GM18511 (cell line): ENCODE results near the gene THAP4.

ENCODE experiments used
- ATAC-seq: cut with Tn5 transposase; IDR thresholded peaks from one replicate; pipeline ENCODE4 v1.9.1; 2021; ENCODE audit warnings: mild to moderate bottlenecking, moderate library complexity; ENCODE audit not compliant: unreplicated experiment

The THAP4 gene, protein sequence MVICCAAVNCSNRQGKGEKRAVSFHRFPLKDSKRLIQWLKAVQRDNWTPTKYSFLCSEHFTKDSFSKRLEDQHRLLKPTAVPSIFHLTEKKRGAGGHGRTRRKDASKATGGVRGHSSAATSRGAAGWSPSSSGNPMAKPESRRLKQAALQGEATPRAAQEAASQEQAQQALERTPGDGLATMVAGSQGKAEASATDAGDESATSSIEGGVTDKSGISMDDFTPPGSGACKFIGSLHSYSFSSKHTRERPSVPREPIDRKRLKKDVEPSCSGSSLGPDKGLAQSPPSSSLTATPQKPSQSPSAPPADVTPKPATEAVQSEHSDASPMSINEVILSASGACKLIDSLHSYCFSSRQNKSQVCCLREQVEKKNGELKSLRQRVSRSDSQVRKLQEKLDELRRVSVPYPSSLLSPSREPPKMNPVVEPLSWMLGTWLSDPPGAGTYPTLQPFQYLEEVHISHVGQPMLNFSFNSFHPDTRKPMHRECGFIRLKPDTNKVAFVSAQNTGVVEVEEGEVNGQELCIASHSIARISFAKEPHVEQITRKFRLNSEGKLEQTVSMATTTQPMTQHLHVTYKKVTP

DNA sequence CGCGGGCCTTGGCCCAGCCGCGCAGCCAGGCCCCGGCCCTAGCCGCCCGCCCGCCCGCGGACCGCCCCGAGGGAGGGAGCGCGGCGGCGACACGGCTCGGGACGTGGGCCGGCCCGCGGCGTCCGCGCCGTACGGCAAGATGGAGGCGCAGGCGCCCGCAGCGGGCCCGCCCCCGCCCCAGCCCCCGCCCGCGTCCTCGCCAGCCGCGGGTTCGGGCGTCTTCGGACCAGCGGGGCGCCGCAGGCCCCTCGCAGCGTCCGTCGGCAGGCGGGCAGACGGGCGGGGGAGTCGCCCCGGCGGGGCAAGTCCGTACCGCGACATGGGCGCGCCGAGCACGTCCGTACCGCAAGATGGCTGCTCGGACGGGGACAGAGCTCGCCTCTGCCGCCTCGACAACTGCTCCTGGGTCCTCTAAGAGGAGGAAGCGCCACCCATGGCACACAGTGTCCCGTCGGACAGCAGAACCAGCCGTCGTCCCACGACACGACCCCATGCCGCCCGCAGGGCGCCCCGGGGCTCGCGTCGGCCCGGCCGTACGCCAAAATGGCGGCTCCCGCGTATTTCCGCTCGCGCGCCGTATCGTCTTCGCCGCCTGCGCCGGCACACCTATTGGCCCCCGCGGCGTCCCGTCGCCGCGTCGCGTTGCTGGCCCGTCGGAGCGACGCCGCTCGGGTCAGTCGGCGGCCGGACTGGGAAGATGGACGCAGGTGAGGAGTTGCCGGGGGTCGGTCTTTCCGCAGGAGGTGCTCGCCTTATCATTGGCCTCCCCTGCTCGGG, at the start of gene THAP4, which contains the start of gene ATG4B:
THAP4 (minus strand) TSS at position 141 of the 777 bp plus-strand sequence. CDS start 141 bp downstream, outside the sequence.
ATG4B (plus strand) TSS at position 676 of the 777 bp plus-strand sequence; CDS start at position 698, 22 bp downstream.
- peak; percentile 69 for ATAC-seq

DNA sequence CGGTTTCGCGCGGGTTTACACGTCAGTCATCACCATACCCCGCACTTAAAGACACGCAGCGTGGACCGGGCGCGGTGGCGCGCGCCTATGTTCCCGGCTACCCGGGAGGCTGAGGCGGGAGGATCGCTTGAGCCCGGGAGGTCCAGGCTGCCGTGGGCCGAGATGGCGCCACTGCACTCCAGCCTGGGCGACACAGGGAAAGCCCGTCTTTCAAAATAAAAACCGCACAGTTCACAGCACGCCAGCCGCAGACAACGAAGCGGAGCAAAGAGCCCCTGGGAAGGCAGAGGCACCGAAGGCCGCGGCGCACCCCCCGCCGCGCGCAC, 49.3 kb upstream of the THAP4 start:
- peak; percentile 14 for ATAC-seq

DNA sequence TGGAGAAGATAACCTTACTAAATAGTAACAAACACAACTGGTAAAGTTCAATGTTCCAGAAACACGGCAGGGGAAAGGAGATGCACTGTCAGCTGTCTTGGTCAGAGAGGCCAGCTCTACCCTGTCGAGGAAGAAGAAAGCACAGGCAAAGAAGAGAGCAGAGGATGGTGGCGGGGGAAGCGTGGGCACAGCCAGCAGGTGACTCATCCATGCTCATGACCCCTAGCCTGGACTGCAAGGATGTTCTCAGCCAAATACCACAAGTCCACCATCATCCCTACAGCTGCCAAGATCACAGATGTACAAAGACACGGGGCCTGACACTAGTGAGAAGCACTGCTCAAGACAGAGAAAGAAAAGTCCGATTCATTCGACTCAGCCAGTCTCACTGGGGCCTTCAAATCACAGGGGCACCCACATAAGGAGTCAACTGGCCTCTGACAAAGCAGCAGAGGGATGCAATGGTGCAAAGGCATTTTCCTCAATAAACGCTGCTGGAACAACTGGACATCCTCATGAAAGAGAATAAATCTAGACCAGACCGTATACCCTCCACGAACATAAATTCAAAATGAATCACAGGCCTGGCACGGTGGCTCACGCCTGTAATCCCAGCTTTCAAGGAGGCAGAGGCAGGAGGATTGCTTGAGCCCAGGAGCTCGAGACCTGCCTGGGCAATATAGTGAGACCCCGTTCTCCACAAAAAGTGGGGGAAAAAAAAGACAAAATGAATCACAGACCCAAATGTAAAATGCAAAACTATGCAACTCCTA, 44.1 kb upstream of the THAP4 start:
- ATAC-seq: no peak

DNA sequence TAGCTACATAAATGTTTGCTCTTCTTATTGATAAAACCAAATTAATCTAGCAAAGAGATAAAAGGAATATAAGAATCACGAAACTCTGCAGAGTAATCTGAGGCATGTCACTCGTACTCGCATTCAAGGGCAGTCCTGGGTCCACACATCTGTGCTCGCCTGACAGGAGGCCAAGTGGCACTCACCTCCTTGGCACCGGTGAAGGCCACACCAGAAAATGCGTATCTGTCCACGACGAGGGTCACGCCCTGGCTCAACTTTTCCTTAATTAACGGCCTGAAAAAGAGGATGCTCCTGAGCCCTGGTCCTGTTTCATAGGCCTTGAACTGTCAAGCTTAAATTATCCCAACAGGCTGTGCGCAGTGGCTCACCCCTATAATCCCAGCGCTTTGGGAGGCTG, 43.1 kb upstream of the THAP4 start:
- no peak for ATAC-seq

DNA sequence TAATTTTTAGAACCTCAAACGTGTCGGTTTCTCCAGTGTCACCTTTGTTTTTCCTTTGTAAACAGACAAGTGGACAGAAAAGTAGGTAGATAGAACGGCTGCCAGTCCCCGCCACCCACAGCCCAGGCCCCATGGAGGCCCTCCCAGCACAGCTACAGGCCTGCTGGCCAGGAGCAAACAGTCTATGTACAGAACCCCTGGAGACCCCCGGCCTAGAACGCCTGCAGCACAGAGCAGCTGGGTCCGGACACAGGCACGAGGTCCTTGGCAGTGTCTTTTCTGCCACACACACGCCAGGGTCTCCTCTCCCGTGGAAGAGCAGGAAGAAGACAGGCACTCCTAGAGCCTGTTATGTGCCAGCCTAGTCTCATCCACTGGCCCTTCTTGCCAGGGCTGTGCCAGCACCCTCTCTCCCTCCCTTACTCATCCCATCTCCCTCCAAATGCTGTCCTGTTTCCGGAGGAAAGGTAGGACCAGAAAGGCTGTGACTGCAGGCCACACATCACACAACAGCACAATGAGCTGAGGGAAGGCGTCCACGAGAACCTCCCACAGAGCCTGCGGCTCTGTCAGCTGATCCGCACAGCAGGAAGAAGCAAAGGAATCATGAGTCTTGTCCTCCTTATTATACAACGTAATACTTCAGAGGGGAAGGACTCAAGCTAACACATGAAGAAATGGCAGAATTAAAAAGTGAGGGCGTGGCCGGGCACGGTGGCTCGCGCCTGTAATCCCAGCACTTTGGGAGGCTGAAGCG, 42.0 kb upstream of the THAP4 start:
- no peak for ATAC-seq

DNA sequence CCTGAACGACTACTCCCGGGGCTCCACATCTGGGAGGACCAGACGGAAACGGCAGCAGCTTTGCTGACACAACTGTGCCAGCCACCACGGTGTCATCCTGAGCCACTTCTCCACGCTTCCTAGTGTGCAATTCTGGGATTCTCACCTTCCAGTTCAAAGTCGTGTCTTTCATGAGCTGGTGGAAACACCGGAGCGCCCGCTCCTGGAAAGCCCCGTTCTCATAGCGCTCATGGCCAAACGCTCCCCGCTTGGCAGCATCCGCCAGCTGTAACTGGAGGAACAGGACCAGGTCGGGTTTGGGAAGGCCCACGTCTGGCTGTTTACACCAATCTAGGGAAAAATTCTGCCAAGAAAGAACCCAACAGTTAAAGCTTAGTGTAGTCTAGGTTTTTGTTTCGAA, 41.3 kb upstream of the THAP4 start:
- no peak for ATAC-seq

DNA sequence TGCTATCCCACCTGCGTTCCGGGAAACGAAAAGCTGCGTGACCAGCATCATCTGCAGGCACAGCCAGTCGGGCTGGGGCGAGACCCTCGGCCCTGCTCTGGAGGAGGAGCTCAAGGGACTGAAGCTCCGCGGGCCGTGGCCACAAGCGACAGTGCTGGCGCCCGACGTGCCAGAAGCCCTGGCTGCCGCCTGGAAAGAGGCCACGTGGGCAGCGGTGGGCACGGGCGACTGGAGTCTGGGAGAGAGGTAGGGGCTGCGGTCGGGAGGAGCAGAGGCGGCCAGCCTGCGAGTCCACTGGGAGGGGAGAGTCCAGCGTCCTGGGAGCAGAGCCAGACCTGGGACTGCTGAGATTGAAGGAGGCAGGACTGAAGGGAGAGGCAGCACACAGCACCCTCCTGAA, 40.4 kb upstream of the THAP4 start:
- ATAC-seq: no peak

DNA sequence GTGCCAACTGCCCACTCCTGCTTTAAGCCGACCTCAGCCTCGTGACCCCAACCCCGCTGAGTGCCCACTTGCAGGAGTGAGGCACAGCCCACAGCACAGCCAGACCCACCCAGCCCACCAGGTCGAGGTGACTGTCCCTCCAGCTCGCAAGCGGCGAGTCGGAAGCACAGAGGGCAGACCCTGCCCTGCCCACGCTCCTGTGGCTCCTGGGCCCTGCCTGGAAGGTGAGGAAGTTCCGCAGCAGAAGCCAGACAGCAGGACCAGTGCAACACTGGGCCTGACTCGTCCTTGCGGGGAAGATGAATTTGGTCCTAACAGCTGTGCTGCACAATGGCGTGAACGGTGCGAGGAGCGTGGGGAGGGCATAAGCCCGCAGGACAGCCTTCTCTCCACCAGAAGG, 39.7 kb upstream of the THAP4 start:
- ATAC-seq: no peak

DNA sequence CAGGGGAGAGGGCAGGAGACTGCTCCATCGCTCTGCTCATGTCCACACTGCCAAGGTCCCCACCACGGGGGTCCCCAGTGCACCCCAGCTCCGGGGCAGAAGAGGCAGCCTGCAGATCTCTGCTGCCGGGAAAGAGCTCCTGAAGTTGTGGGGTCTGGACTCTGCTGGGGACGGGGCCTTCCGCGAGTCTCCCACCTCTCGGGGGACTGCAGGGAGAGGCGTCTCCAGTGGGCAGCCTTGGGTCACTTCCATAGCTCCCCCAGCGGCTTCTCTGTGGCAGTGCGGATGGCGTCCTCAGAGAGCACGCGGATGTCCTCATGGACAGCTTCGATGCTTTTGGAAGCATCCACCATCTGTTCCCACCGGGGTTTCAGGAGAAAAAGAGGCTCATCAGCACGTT, 38.9 kb upstream of the THAP4 start:
- no peak for ATAC-seq

DNA sequence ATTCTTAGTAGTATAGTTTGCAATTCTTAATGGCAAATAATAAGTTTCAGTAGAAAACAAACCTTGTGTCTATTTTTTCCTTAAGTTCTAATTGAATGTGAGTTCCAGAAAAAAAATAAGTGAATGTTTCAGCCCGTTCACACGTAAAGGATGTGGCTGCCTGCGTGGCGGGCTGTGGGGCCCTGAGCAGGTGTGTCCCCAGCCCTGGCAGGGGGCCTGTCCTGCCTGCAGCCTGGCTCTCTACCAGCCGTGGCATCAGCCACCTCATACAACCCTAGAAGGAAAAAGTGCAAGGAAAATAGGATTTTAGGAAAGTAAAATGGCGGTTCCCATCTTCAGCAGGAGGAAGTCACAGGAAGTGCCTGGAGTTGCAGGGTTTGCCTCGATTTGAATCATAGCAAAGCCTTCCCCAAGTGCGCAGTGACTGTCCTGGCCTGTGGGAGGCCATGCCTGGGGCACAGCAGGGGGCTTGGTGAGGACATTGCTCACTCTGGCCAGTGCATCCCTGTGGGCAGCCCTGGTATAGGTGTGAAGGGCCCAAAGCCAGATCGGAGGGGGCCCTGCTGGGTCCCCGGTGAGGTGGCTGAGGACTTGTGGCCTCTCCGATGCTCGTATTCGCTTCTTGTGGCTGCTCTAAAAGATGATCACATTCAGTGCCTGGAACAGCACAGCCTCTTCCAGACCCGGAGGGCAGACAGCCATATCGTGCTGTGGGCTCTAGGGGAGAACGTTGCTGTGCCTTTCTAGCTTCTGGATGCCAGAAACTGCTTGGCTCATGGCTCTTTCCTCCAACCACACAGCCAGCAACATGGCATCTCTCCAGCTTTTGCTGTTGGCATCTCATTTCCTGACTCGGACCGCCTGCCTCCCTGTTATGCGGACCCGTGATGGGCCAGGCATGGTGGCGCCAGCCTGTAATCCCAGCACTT, 37.1 kb upstream of the THAP4 start:
- no peak for ATAC-seq

DNA sequence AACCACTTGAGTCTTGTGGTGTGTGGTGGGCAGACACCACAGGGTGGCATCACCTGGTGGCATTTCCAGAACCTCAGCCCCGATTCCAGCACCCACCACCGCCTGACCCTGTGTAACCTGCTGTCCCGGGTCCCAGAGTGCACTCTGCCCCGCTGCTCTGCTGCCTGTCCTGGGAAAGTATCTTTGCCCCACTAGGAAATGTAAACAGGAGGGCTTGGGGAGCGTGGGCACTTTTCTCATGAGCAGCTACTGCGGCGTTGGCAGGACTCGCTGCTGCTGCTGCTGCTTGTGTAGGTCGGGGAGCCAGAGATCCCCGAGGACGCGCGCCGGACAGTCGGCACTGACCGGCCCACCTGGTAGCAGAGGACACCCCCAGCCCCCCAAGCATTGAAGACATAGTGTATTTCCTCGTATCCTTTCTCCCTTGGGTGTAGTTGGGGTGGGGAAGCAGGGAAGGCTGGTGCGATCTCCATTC, 36.3 kb upstream of the THAP4 start:
- no peak for ATAC-seq

DNA sequence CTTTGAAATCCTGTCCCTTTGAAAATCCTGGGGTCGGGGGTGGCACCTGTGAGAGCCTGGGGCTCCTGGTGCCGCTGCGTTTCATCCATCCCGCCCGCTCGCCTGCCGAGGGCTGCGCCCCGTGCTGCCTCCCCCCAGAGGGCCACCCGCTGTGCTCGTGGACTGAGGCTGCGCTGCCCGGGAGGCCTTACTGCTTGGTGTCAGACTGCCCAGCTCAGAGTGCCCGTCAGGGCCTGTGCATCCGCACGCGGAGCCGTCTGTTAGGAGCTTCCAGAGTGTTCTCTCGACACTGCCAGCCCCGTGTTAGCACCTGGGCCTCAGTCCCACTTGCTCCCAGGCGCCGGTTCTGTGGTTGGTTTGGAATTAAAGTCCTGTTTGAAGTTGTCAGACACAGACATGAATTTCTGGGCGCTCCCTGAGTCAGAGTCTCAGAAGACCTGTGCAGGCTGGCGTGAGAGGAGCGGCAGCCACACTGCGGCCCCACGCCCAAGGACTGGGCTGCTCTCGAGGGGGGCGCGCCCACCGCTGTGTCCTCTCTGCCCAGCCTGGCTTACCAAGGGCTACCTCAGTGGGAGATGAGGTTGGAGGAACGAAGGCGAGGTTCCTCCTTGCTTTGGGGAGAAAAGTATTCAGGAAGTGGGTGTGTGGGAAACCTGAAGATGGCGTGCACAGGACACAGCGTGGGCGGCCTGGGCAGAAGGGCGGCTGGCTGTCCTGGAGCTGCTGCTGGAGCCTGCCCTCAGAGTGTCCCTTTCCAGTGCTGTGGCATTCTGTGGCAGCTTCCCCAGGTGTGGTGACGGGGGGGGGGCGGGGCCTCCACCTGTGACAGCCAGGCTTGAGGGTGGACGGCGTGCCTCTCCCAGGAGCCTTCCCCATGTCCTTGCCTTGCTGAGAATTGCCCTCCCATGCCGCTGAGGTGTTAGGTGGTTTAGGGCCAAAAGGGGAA, 35.6 kb upstream of the THAP4 start:
- ATAC-seq: no peak

DNA sequence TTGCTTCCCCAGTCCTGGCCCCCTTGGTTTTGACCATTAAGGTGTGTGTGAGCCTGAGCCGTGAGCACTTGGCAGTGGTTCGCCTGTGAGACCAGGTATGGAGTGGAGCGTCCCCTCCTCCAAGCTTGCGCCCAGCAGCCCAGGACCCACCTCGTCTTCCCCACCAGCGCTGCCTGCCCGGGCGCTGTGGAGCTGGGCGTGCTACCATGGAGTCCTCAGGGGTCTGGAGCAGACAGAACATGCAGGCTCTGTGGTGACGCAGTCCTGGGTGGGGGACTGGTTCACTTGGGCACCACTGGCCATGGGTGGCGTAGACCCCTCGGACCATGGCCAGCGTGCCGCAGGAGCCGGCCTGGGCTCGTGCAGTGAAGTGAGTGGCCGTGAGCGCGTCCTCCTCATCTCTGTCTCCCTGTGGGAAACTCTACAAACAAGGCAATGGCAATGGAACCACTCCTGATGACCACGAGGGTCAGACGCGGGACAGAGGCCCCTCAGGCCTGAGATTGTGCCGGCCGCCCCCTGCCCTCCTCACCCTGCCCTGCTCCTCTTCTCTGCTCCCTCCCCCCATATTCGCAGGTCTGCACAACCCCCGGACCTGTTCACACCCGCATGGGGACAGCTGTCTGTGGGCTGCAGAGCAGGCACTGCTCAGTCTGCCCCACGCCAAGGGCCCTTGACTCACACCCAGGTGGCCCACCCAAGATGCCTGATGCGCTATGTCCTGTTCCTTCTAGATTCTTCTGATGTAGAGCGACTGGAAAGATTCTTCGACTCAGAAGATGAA, 34.7 kb upstream of the THAP4 start:
- no peak for ATAC-seq

DNA sequence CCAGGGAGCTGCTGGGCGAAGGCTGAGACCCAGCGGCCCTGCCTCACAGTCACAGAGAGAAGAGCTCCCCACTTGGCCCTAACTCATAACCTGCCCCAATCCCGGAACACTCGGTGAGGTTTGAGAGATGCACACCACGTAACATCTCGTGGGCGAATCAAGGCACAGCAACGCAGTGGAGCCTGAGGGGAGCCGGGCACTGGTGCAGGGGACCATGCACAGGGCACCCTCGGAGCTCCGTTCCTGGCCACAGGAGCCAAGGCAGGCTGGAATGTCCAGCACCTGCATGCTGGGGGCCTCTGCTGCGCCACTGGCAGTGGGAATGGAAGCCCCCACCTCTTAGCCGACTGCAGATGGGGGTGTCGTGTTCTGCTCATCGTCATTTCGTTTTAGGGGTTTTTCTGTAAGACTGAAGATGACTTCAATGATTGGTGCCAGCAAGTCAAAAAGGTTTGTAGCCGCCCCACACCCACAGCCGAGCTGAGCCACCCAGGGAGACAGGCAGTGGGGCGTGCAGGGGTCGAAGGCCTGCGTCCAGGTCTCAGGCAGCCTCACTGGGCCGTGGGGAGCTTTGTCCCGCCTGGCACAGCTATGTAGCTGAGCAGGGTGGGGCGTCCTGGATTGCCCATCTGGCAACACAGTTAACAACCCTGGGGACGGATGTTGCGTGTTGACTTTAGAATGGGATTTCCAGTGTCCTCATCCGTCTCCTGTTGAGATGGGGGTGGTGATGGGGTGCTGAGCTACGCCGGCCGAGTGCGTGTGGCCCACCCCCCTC, 33.6 kb upstream of the THAP4 start:
- ATAC-seq: no peak

DNA sequence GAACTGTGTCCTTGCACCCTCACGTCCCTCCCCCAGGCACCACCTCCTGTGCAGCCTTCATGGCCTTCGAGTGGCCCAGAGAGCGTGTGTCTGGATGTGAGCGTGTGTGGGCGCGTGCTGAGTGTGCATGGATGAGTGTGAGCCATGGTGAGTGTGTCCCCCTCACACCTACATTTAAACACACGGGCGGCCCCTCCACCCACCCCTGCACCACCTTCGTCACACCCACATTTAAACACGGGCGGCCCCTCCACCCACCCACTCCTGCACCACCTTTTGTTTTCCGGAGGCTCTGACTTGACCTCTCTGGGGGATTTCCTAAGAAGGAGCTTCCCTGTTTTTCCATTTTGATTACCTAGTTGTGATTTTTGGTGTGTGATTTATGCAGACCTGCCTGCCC, 31.9 kb upstream of the THAP4 start:
- no peak for ATAC-seq

DNA sequence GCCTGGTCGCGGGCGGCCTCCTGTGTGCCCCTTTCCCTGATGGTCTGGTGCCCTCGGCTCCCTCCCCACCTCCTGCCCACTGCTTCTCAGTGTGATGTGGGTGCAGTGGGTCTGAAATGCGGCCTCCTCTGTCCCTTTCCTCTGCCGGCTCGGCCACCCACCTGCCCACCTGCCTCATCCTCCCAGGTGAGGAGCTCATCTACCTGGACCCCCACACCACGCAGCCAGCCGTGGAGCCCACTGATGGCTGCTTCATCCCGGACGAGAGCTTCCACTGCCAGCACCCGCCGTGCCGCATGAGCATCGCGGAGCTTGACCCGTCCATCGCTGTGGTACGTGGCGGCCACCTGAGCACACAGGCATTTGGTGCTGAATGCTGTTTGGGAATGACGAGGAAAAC, 31.4 kb upstream of the THAP4 start:
- ATAC-seq: no peak
